Astrocyte of the spinal cord (primary cell): ENCODE measurements around the gene RNF214.
"Not testable (repeated sequence)": the region's sequence is repeated elsewhere in the genome, so short reads cannot be mapped to it uniquely, and the experiment has no call there.

ENCODE experiments used
- DNase-seq: peaks from one replicate; pipeline ENCODE4 v3.0.0; 2011; ENCODE audit warnings: low read depth, low spot score
- H3K4me3 ChIP-seq: 2 replicates; pipeline ENCODE4 v1.5.1; 2011; ENCODE audit warnings: low read depth, mild to moderate bottlenecking, low read length, moderate library complexity
- in situ Hi-C: cut with HindIII; loops from 2 replicates; pipeline ENCODE4 v1.10.0; 2017; ENCODE audit warnings: low sequenced_read_pairs
- TF ChIP-seq, protein P1 (sequence below): IDR thresholded peaks from 2 replicates; pipeline ENCODE4 v1.5.1; 2012; ENCODE audit warnings: low read depth, mild to moderate bottlenecking, low read length, inconsistent platforms

The RNF214 gene

DNA sequence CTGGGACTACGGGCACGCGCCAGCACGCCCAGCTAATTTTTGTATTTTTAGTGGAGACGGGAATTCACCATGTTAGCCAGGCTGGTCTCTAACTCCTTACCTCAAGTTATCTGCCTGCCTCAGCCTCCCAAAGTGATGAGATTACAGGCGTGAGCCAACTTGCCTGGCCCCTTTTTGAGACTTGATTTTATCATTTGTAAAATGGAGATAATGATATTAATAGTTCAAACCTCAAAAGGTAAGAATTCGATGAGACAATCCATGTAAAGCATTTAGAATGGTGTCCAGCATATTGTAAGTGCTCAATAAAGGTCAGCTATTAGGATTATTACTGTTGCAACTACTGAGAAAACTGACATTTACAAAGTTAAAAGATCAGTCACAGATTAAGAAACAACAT, 86.3 kb downstream of the RNF214 start:
- TF ChIP-seq, protein P1, sequence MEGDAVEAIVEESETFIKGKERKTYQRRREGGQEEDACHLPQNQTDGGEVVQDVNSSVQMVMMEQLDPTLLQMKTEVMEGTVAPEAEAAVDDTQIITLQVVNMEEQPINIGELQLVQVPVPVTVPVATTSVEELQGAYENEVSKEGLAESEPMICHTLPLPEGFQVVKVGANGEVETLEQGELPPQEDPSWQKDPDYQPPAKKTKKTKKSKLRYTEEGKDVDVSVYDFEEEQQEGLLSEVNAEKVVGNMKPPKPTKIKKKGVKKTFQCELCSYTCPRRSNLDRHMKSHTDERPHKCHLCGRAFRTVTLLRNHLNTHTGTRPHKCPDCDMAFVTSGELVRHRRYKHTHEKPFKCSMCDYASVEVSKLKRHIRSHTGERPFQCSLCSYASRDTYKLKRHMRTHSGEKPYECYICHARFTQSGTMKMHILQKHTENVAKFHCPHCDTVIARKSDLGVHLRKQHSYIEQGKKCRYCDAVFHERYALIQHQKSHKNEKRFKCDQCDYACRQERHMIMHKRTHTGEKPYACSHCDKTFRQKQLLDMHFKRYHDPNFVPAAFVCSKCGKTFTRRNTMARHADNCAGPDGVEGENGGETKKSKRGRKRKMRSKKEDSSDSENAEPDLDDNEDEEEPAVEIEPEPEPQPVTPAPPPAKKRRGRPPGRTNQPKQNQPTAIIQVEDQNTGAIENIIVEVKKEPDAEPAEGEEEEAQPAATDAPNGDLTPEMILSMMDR, result no peak
- no peak overlapping the region for H3K4me3 ChIP-seq
- DNase-seq, result no peak
- in situ Hi-C loops, result no loop called here

DNA sequence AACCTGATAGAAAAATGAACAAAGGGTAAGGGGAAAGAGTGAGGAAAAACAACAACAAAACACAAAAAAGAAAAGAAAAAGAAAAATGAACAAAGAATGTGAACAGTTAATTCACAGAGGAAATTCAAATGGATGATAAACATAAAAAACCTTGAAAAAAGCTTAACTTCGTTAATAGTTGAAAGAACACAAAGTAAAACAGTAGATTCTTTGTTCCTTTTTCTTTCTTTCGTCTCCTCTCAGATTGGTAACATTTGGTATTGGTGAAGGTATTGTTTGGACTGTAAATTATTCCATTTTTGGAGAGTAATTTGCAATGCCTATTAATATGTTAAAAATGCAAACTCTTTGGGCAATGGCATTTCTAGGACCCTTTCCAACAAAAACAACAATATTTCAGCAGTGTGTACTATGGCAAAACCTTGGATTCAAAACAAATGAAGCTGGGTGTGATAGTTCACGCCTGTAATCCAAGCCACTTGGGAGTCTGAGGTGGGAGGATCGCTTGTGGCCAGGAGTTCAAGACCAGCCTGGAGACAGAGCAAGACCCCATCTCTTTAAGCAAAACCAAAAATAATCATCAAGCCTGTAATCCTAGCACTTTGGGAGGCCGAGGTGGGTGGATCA, 86.9 kb downstream of the RNF214 start:
- DNase-seq, result peak; percentile 59

DNA sequence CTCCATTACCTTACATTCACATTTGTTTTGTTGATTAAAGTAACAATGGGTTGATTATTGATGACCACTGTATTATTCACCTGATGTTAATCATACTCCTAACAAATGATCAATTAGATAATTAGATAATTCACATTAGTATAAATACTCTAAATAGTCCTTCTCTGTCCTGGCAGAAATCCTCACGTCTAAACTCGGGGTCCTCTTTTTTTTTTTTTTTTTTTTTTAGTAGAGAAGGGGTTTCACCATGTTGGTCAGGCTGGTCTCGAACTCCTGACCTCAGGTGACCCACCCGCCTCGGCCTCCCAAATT, 94.7 kb downstream of the RNF214 start:
- peak overlapping the region; percentile 77 for H3K4me3 ChIP-seq
- DNase-seq, in situ Hi-C loops: not testable (repeated sequence)

More for the DNA sequence above, 86.9 kb downstream of the RNF214 start:
- no peak overlapping the region for H3K4me3 ChIP-seq
- TF ChIP-seq, protein P1, result no peak
- in situ Hi-C loops, result no loop called here

DNA sequence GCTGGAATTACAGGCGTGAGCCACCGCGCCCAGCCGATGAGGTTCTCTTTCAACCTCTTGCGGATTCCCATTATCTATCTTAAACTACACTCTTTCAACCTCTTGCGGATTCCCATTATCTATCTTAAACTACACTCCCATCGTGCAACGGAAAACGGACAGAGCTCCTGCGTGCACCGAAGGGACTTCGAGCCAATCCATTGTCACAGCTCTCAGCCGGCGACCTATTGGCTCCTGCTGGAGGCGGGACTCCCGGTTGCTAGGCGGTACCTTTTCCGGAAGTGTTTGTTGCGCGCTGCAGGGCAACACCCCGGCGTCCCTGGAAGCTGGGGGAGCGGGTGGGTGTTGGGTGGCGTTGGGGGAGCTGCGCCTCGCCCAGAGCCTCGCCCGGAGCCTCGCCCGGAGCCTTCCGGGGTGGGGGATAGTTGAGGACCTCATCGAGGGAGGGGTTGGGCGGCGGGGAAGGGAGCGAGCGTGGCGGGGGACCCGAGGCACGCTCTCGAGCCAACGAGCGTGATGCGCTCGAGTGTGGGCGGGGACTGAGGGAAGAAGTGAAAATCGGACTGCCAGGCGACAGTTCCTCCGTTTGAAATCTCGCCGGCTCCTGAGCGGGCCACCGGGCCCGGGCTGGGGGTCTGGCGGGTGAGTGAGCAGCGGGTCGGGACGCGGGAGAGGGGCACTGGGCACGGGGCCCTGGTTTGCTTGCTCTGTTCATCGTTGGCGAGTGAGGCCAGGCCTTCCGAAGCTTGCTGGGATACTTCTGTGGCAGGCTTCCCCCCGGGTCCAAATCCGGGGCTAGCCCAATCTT, 95.3 kb downstream of the RNF214 start, which contains the start of gene CEP164:
TSS of gene CEP164 (plus strand) at position 288 of the 808 bp plus-strand sequence. CDS start 10,733 bp downstream, outside the sequence.
- in situ Hi-C loops, result no loop called here
- DNase-seq, result peak; percentile 98
- peak within 1 kb of the TSS; percentile 77 for H3K4me3 ChIP-seq
- TF ChIP-seq, protein P1, result no peak

DNA sequence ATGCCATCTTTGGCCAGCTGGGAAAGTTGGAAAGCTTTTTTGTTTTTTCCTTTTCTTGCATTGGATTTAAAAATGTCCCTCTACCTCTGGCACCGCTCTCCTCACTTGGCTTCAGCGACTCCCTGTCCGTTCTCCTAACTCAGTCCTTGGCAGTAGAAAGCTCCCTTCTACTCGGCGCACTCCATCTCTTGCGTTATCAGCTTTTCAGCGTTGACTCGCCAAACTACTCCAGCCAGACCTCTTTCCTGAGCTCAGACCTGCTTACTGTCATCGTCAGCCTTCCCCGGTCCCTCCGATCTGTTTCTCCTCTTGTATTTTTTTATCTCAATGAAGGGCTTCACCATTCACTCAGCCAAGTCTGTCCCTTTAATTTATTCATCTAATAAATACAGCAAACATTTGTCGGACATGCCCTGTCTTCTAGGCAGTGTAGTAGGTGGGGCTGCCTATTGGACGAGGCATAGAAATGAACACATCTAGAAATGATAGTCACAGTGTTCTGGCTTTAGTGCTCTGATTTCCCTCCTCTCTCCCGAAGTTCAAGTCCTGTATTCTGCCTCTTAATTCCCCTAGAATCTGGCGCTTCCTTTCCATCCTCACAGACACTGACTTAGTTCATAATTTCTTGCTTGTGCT, 96.0 kb downstream of the RNF214 start:
- TF ChIP-seq, protein P1, result no peak
- peak overlapping the region; percentile 77 for H3K4me3 ChIP-seq
- peak; percentile 58 for DNase-seq
- in situ Hi-C loops, result no loop called here

DNA sequence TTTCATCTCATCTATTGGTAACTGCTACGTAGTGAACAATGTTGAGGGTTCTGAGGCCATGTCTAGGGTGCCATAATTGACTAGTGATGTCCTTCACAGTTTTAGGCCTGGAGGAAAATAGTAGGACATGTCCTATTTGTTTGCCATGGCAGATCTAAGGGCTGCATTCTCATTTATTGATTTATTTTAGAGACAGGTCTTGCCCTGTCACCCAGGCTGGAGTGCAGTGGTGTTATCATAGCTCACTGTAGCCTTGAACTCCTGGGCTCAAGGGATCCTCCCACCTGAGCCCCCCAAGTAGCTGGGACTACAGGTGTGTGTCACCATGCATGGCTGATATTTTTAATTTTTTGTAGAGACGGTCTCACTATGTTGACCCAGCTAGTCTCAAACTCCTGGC, 100.4 kb downstream of the RNF214 start:
- no peak for DNase-seq
- no peak overlapping the region for H3K4me3 ChIP-seq
- in situ Hi-C loops, result no loop called here
- TF ChIP-seq, protein P1, result no peak

DNA sequence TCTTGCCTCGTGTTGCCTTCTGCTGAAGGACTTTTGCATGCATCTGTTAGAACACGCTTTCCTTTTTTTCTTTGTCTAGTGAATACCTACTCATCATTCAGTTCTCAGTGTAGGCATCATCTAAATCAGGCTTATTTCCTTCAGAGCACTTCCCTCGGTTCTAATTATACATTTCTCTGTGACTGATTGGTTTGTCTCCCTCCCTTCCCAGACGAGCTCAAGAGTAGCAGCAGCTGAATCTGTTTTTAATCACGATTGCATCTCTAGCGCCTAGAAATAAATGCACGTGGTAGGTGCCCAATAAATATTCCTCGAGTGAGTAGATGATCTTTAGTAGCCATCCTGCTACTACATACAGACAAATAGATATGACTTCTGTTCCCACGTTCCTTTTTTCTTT, 101.4 kb downstream of the RNF214 start:
- in situ Hi-C loops, result no loop called here
- no peak for DNase-seq
- H3K4me3 ChIP-seq, result no peak overlapping the region
- TF ChIP-seq, protein P1, result no peak
